Ramos (cell line): ENCODE measurements around the gene ARL17B.
"Not testable (repeated sequence)": the region's sequence is repeated elsewhere in the genome, so short reads cannot be mapped to it uniquely, and the experiment has no call there.

ENCODE experiments used
- in situ Hi-C: fragments of 300-500 bp; cut with MboI; formaldehyde crosslinking; loops from one replicate; pipeline ENCODE4 v1.14.3; 2022; ENCODE audit warnings: low sequenced_read_pairs; ENCODE audit not compliant: unreplicated experiment

ARL17B gene

GRCh38 chr17:46290906-46291546, 70.5 kb downstream of the ARL17B start:
- in situ Hi-C loops, result not testable (repeated sequence)

- in situ Hi-C loops, result not testable (repeated sequence)
These were observed 74.0 kb downstream of the ARL17B start for GRCh38 chr17:46287587-46287986.

GRCh38 chr17:46286764-46287221, 74.8 kb downstream of the ARL17B start:
- in situ Hi-C loops, result not testable (repeated sequence)

GRCh38 chr17:46285500-46285899, 76.1 kb downstream of the ARL17B start:
- in situ Hi-C loops, result not testable (repeated sequence)

GRCh38 chr17:46284467-46284866, 77.1 kb downstream of the ARL17B start:
- in situ Hi-C loops, result not testable (repeated sequence)

GRCh38 chr17:46282635-46283034, 78.9 kb downstream of the ARL17B start:
- in situ Hi-C loops, result not testable (repeated sequence)

GRCh38 chr17:46281336-46281735, 80.2 kb downstream of the ARL17B start:
- in situ Hi-C loops, result not testable (repeated sequence)

- in situ Hi-C loops, result not testable (repeated sequence)
These were observed 84.7 kb downstream of the ARL17B start for GRCh38 chr17:46276728-46277479.

- in situ Hi-C loops, result loop anchor here (25.0 kb wide), 1 partner anchor 563 kb away; no protein-coding TSS in a partner anchor
These were observed 87.3 kb downstream of the ARL17B start for GRCh38 chr17:46274238-46274637.

- in situ Hi-C loops, result loop anchor here (25.0 kb wide), 1 partner anchor 564 kb away; no protein-coding TSS in a partner anchor
These were observed 87.9 kb downstream of the ARL17B start for GRCh38 chr17:46273541-46274236.

- in situ Hi-C loops, result loop anchor here (25.0 kb wide), 1 partner anchor 567 kb away; no protein-coding TSS in a partner anchor
These were observed 91.5 kb downstream of the ARL17B start for GRCh38 chr17:46270032-46270431.

- in situ Hi-C loops, result loop anchor here (25.0 kb wide), 1 partner anchor 570 kb away; no protein-coding TSS in a partner anchor
These were observed 94.7 kb downstream of the ARL17B start for GRCh38 chr17:46266656-46267544.

- in situ Hi-C loops, result loop anchor here (25.0 kb wide), 1 partner anchor 571 kb away; no protein-coding TSS in a partner anchor
These were observed 95.4 kb downstream of the ARL17B start for GRCh38 chr17:46266063-46266655.

- in situ Hi-C loops, result loop anchor here (25.0 kb wide), 1 partner anchor 573 kb away; no protein-coding TSS in a partner anchor
These were observed 96.9 kb downstream of the ARL17B start for GRCh38 chr17:46264456-46265198.

- in situ Hi-C loops, result loop anchor here (25.0 kb wide), 1 partner anchor 575 kb away; no protein-coding TSS in a partner anchor
These were observed 99.3 kb downstream of the ARL17B start for GRCh38 chr17:46262271-46262670.

GRCh38 chr17:46259845-46260661, 101.5 kb downstream of the ARL17B start:
- in situ Hi-C loops, result loop anchor here (25.0 kb wide), 1 partner anchor 577 kb away; no protein-coding TSS in a partner anchor

- in situ Hi-C loops, result loop anchor here (25.0 kb wide), 1 partner anchor 581 kb away; no protein-coding TSS in a partner anchor
These were observed 105.2 kb downstream of the ARL17B start for GRCh38 chr17:46256369-46256768.
